Spleen (tissue), 11 donors: ENCODE data around the gene RYR2. TPM values are rescaled to one million over a fixed set of nuclear protein-coding genes. Genes with fewer than 3 reads are reported as not detected.

ENCODE experiments used
- DNase-seq: peaks from one replicate; pipeline ENCODE4 v3.0.0-alpha.2; 2020
- H3K27ac ChIP-seq, 8 donors: fragments of 200-600 bp; sonication (generic) in 7 of 8; 1 replicate in 4 of 8; 2 replicates in 4 of 8; pipeline versions ENCODE4 v1.5.0 to v1.8.0; 2016 to 2021; ENCODE audit warnings: inconsistent platforms in 4 of 8, mild to moderate bottlenecking in 4 of 8, moderate library complexity in 1 of 8
- H3K27me3 ChIP-seq, 7 donors: fragments of 200-600 bp; sonication (generic) in 6 of 7; replicated peaks in 1 of 7; 1 replicate in 4 of 7; 2 replicates in 3 of 7; pipeline versions ENCODE4 v1.5.0 to v1.8.0; 2016 to 2021; ENCODE audit warnings: inconsistent platforms in 3 of 7, mild to moderate bottlenecking in 1 of 7
- H3K36me3 ChIP-seq, 6 donors: fragments of 200-600 bp; sonication (generic) in 5 of 6; 1 replicate in 4 of 6; 2 replicates in 2 of 6; pipeline versions ENCODE4 v1.5.0 to v1.8.0; 2016 to 2021; ENCODE audit warnings: inconsistent platforms in 2 of 6
- H3K4me1 ChIP-seq, 6 donors: fragments of 200-600 bp; sonication (generic) in 5 of 6; 1 replicate in 3 of 6; 2 replicates in 3 of 6; pipeline versions ENCODE4 v1.5.0 to v1.8.0; 2016 to 2021; ENCODE audit warnings: inconsistent platforms in 3 of 6
- H3K4me3 ChIP-seq, 8 donors: fragments of 200-600 bp; sonication (generic) in 7 of 8; 1 replicate in 4 of 8; 2 replicates in 4 of 8; pipeline versions ENCODE4 v1.5.0 to v1.8.0; 2016 to 2021; ENCODE audit warnings: inconsistent platforms in 4 of 8, mild to moderate bottlenecking in 4 of 8, moderate library complexity in 2 of 8
- H3K9me3 ChIP-seq, 8 donors: fragments of 200-600 bp; sonication (generic) in 7 of 8; 1 replicate in 4 of 8; 2 replicates in 4 of 8; pipeline versions ENCODE4 v1.5.0 to v1.8.0; 2016 to 2021; ENCODE audit warnings: inconsistent platforms in 4 of 8
- CTCF ChIP-seq, 11 experiments: fragments of 200-600 bp in 7 of 11; fragments of 450-650 bp in 4 of 11; sonication (generic) in 4 of 11; IDR thresholded peaks in 8 of 11; conservative IDR thresholded peaks in 3 of 11; 1 replicate in 7 of 11; 2 replicates in 4 of 11; pipeline versions ENCODE4 v1.4.0 to v1.8.0; 2016 to 2021; ENCODE audit warnings: antibody characterized with exemption in 11 of 11, inconsistent platforms in 4 of 11, mild to moderate bottlenecking in 1 of 11
- POLR2A ChIP-seq, 3 donors: fragments of 450-650 bp; IDR thresholded peaks; one replicate each; pipeline ENCODE4 v1.5.1; 2017; ENCODE audit warnings: antibody characterized with exemption in 3 of 3, mild to moderate bottlenecking in 1 of 3
- POLR2AphosphoS5 ChIP-seq, 3 donors: sonication (generic); formaldehyde crosslinking; IDR thresholded peaks; one replicate each; pipeline ENCODE4 v1.5.1; 2017; ENCODE audit warnings: antibody characterized with exemption in 3 of 3
- WGBS, 5 donors: extraction: QIAGEN DNeasy Blood & Tissue Kit in 3 of 5; methylation state at CpG; one replicate each; pipeline versions ENCODE4 v1.1.5 to v1.1.7; 2013 to 2018; 5-methylcytosine and 5-hydroxymethylcytosine counted together
- intact Hi-C: fragments of 100-400 bp; cut with DNase I; formaldehyde crosslinking; loops from one replicate; pipeline ENCODE4 v1.15.0; 2023; ENCODE audit warnings: low total_unique reads
- polyA plus RNA-seq, 3 donors: library from polyadenylated mRNA; stranded (reverse); fragments of 200-250 nt; gene quantifications; one replicate each; pipeline ENCODE4 v1.2.1, GENCODE V29; 2013
- total RNA-seq, 7 donors: library from RNA; depleted of rRNA in 3 of 7; stranded (reverse); fragments of >200 nt in 3 of 7; fragmentation: NEBNext Ultra II Directional in 4 of 7; extraction: Animal tissue kit (Norgen Biotek cat#: 25700) in 4 of 7; gene quantifications; one replicate each; pipeline versions ENCODE4 v1.1.0 to v1.2.1, GENCODE V29; 2016 to 2021
- donor health status: healthy with polysubstance abuse.
- donor health status: DM: no; HTN: no; CAD: no; lungs with moderate emphysema.
- donor health status: DM: no; HTN: no; CAD: no.
- donor health status: Bipolar disorder and iron deficiency.
- donor health status: healthy.
- donor health status: DM: no; HTN: no; CAD: no.
- donor health status: DM: yes; HTN: yes; CAD: no.

RYR2 gene
- total and polyA plus RNA-seq, 10 donors = 0.12 to 7.1 (median 3.7) TPM

GRCh38 chr1:237791592-237791991, 749.6 kb downstream of the RYR2 start:
- H3K27ac ChIP-seq = no peak overlapping the region
- WGBS, 5 donors = 76 to 88% (median 81%) methylated on average over 2 of the region's 2 CpGs
- DNase-seq = no peak
- intact Hi-C loops = no loop called here
- no peak overlapping the region for H3K4me3 ChIP-seq
- TF ChIP-seq CTCF (IDR thresholded peaks at IDR 0.05 in 8 of 11, conservative IDR thresholded peaks at IDR 0.05 in 3 of 11) (no peak), POLR2AphosphoS5 (IDR thresholded peaks at IDR 0.05) (no peak), POLR2A (IDR thresholded peaks at IDR 0.05) (no peak)
- H3K4me1 ChIP-seq = peaks cover 0 to 6% (median 0%) of the 10 kb centered on the region in 6 donors
- no peaks in the 10 kb centered on the region for H3K27me3 ChIP-seq
- H3K9me3 ChIP-seq = no peaks in the 10 kb centered on the region
- H3K36me3 ChIP-seq = no peaks in the 10 kb centered on the region

GRCh38 chr1:237792149-237792548, 750.2 kb downstream of the RYR2 start:
- intact Hi-C loops = no loop called here
- no peaks in the 10 kb centered on the region for H3K9me3 ChIP-seq
- H3K4me3 ChIP-seq = no peak overlapping the region
- peaks cover 0 to 6% (median 0%) of the 10 kb centered on the region in 6 donors for H3K4me1 ChIP-seq
- 73 to 83% (median 79%) methylated on average over 7 of the region's 7 CpGs for WGBS, 5 donors
- no peaks in the 10 kb centered on the region for H3K36me3 ChIP-seq
- no peak for DNase-seq
- TF ChIP-seq POLR2AphosphoS5 (IDR thresholded peaks at IDR 0.05) (no peak), CTCF (IDR thresholded peaks at IDR 0.05 in 8 of 11, conservative IDR thresholded peaks at IDR 0.05 in 3 of 11) (no peak), POLR2A (IDR thresholded peaks at IDR 0.05) (no peak)
- H3K27me3 ChIP-seq = no peaks in the 10 kb centered on the region
- H3K27ac ChIP-seq = no peak overlapping the region

GRCh38 chr1:237792726-237793125, 750.7 kb downstream of the RYR2 start:
- no peak for DNase-seq
- no peak overlapping the region for H3K4me3 ChIP-seq
- peaks cover 0 to 6% (median 0%) of the 10 kb centered on the region in 6 donors for H3K4me1 ChIP-seq
- H3K27me3 ChIP-seq = no peaks in the 10 kb centered on the region
- H3K36me3 ChIP-seq = no peaks in the 10 kb centered on the region
- TF ChIP-seq CTCF (IDR thresholded peaks at IDR 0.05 in 8 of 11, conservative IDR thresholded peaks at IDR 0.05 in 3 of 11) (no peak), POLR2A (IDR thresholded peaks at IDR 0.05) (no peak), POLR2AphosphoS5 (IDR thresholded peaks at IDR 0.05) (no peak)
- H3K27ac ChIP-seq = peak overlapping the region in 1 of 8 donors; percentile 12
- WGBS, 5 donors = 73 to 91% (median 76%) methylated on average over 1 of the region's 1 CpG
- intact Hi-C loops = no loop called here
- no peaks in the 10 kb centered on the region for H3K9me3 ChIP-seq

- Histone ChIP-seq H3K27ac (peak overlapping the region in 4 of 8 donors; percentile 6 to 45 (median 32)), H3K4me3 (no peak overlapping the region), H3K36me3 (no peaks in the 10 kb centered on the region), H3K27me3 (no peaks in the 10 kb centered on the region), H3K4me1 (peaks cover 0 to 6% (median 0%) of the 10 kb centered on the region in 6 donors), H3K9me3 (no peaks in the 10 kb centered on the region)
- WGBS, 5 donors = 36 to 42% (median 38%) methylated on average over 3 of the region's 3 CpGs
- TF ChIP-seq CTCF (IDR thresholded peaks at IDR 0.05 in 8 of 11, conservative IDR thresholded peaks at IDR 0.05 in 3 of 11) (no peak), POLR2AphosphoS5 (IDR thresholded peaks at IDR 0.05) (no peak), POLR2A (IDR thresholded peaks at IDR 0.05) (no peak)
- intact Hi-C loops = no loop called here
- no peak for DNase-seq
These were observed 752.1 kb downstream of the RYR2 start for GRCh38 chr1:237794071-237794470.
